Osteoblast (primary cell): ENCODE data around the gene SLC6A17. TPM values are rescaled to one million over a fixed set of nuclear protein-coding genes. Genes with fewer than 3 reads are reported as not detected.

Experiments used
- DNase-seq: peaks from one replicate; pipeline ENCODE4 v3.0.0; 2011; ENCODE audit warnings: low spot score, mixed read lengths; ENCODE audit not compliant: insufficient read length; ENCODE audit errors: missing footprints
- H2AFZ ChIP-seq: 2 replicates; pipeline ENCODE4 v1.6.0; 2011; ENCODE audit warnings: mild to moderate bottlenecking, low read length
- H3K27ac ChIP-seq: 2 replicates; pipeline ENCODE4 v1.5.1; 2011; ENCODE audit warnings: mild to moderate bottlenecking, low read depth, low read length, moderate library complexity
- H3K27me3 ChIP-seq: 2 replicates; pipeline ENCODE4 v1.6.0; 2012; ENCODE audit warnings: mild to moderate bottlenecking, control low read depth, inconsistent platforms, low read length, moderate library complexity; ENCODE audit not compliant: insufficient read depth
- H3K36me3 ChIP-seq: 2 replicates; pipeline ENCODE4 v1.5.1; 2011; ENCODE audit warnings: mild to moderate bottlenecking, low read length, control low read depth, moderate library complexity; ENCODE audit not compliant: insufficient read depth
- H3K4me1 ChIP-seq: 2 replicates; pipeline ENCODE4 v1.5.1; 2011; ENCODE audit warnings: mild to moderate bottlenecking, low read length, control low read depth, moderate library complexity; ENCODE audit not compliant: insufficient read depth
- H3K4me2 ChIP-seq: 2 replicates; pipeline ENCODE4 v1.6.0; 2011; ENCODE audit warnings: mild to moderate bottlenecking, low read length; ENCODE audit not compliant: insufficient read depth
- H3K4me3 ChIP-seq: fragments of 200-600 bp; sonication (generic); 3 replicates; pipeline ENCODE4 v1.5.1; 2012; ENCODE audit warnings: mild to moderate bottlenecking, low read length, inconsistent platforms; ENCODE audit not compliant: insufficient read depth
- H3K79me2 ChIP-seq: 2 replicates; pipeline ENCODE4 v1.6.0; 2012; ENCODE audit warnings: mild to moderate bottlenecking, low read length, control low read depth, inconsistent platforms; ENCODE audit not compliant: insufficient read depth
- H3K9me3 ChIP-seq: 2 replicates; pipeline ENCODE4 v1.5.1; 2011; ENCODE audit warnings: low read depth, low read length, control low read depth
- H4K20me1 ChIP-seq: 2 replicates; pipeline ENCODE4 v1.6.0; 2012; ENCODE audit warnings: mild to moderate bottlenecking, low read length, control low read depth; ENCODE audit not compliant: insufficient read depth
- CTCF ChIP-seq: IDR thresholded peaks from 2 replicates; pipeline ENCODE4 v1.5.1; 2011; ENCODE audit warnings: mild to moderate bottlenecking, low read depth, low read length, moderate library complexity; ENCODE audit errors: extremely low read depth
- total RNA-seq: library from RNA; depleted of rRNA; stranded (reverse); fragments of >200 nt; gene quantifications from 2 replicates; pipeline ENCODE4 v1.2.3, GENCODE V29; 2012

The SLC6A17 gene
- total RNA-seq, 1 donor: under 0.01 TPM

- Histone ChIP-seq H3K36me3 (no peaks in the 10 kb centered on the region), H3K9me3 (no peaks in the 10 kb centered on the region), H3K4me3 (no peak overlapping the region), H3K27ac (no peak overlapping the region), H2AFZ (no peak overlapping the region), H3K27me3 (no peaks in the 10 kb centered on the region), H3K4me1 (peaks cover 3% of the 10 kb centered on the region), H3K79me2 (no peaks in the 10 kb centered on the region), H3K4me2 (no peak overlapping the region), H4K20me1 (no peaks in the 10 kb centered on the region)
- no peak for TF ChIP-seq CTCF
- peak; percentile 78 for DNase-seq
Observed at GRCh38 chr1:110229348-110230001, 79.2 kb downstream of the SLC6A17 start.

- peaks cover 15% of the 10 kb centered on the region for H3K4me1 ChIP-seq
- no peak overlapping the region for H3K4me2 ChIP-seq
- H3K36me3 ChIP-seq: no peaks in the 10 kb centered on the region
- no peak overlapping the region for H2AFZ ChIP-seq
- no peaks in the 10 kb centered on the region for H3K27me3 ChIP-seq
- H3K27ac ChIP-seq: no peak overlapping the region
- DNase-seq: peak; percentile 74
- H3K79me2 ChIP-seq: no peaks in the 10 kb centered on the region
- no peaks in the 10 kb centered on the region for H4K20me1 ChIP-seq
- TF ChIP-seq CTCF: no peak
- no peak overlapping the region for H3K4me3 ChIP-seq
- no peaks in the 10 kb centered on the region for H3K9me3 ChIP-seq
Observed at GRCh38 chr1:110230381-110231199, 80.3 kb downstream of the SLC6A17 start.

GRCh38 chr1:110233861-110234260 lies 83.6 kb downstream of the SLC6A17 start:
- DNase-seq: peak; percentile 66
- H3K4me1 ChIP-seq: peaks cover 31% of the 10 kb centered on the region
- H3K4me3 ChIP-seq: no peak overlapping the region
- TF ChIP-seq CTCF: no peak
- H3K36me3 ChIP-seq: no peaks in the 10 kb centered on the region
- no peaks in the 10 kb centered on the region for H3K79me2 ChIP-seq
- H2AFZ ChIP-seq: no peak overlapping the region
- H3K9me3 ChIP-seq: no peaks in the 10 kb centered on the region
- H3K27ac ChIP-seq: no peak overlapping the region
- H3K27me3 ChIP-seq: no peaks in the 10 kb centered on the region
- H4K20me1 ChIP-seq: no peaks in the 10 kb centered on the region
- no peak overlapping the region for H3K4me2 ChIP-seq

GRCh38 chr1:110234691-110235090 lies 84.4 kb downstream of the SLC6A17 start:
- Histone ChIP-seq H3K4me3 (no peak overlapping the region), H3K4me2 (no peak overlapping the region), H3K79me2 (no peaks in the 10 kb centered on the region), H3K27me3 (no peaks in the 10 kb centered on the region), H4K20me1 (no peaks in the 10 kb centered on the region), H3K9me3 (no peaks in the 10 kb centered on the region), H3K4me1 (peaks cover 31% of the 10 kb centered on the region), H3K27ac (peak overlapping the region; percentile 71), H2AFZ (peak overlapping the region; percentile 16), H3K36me3 (no peaks in the 10 kb centered on the region)
- TF ChIP-seq CTCF: no peak
- peak; percentile 84 for DNase-seq
